Liver (tissue), 3 donors: ENCODE measurements around the gene NMB.

ENCODE experiments used
- EGR1 ChIP-seq, 2 donors: IDR thresholded peaks; 2 replicates each; pipeline ENCODE4 v1.6.1; 2016 to 2018; ENCODE audit warnings: antibody characterized with exemption in 2 of 2, low read depth in 2 of 2
- GABPA ChIP-seq, 2 donors: IDR thresholded peaks in 1 of 2; conservative IDR thresholded peaks in 1 of 2; 2 replicates each; pipeline ENCODE4 v1.6.1; 2016; ENCODE audit warnings: antibody characterized with exemption in 2 of 2, mild to moderate bottlenecking in 1 of 2, moderate library complexity in 1 of 2
- JUND ChIP-seq, 2 donors: IDR thresholded peaks; 2 replicates each; pipeline ENCODE4 v1.6.1; 2016; ENCODE audit warnings: antibody characterized with exemption in 2 of 2
- RAD21 ChIP-seq, 2 donors: IDR thresholded peaks; 2 replicates each; pipeline ENCODE4 v1.6.1; 2016; ENCODE audit warnings: antibody characterized with exemption in 2 of 2, mild to moderate bottlenecking in 2 of 2
- RXRA ChIP-seq, 2 donors: IDR thresholded peaks; 2 replicates each; pipeline ENCODE4 v1.6.1; 2017 to 2018; ENCODE audit warnings: antibody characterized with exemption in 2 of 2, mild to moderate bottlenecking in 1 of 2
- SP1 ChIP-seq: IDR thresholded peaks from 2 replicates; pipeline ENCODE4 v1.6.1; 2018; ENCODE audit warnings: antibody characterized with exemption, mild to moderate bottlenecking
- TAF1 ChIP-seq: conservative IDR thresholded peaks from 2 replicates; pipeline ENCODE4 v1.6.1; 2016; ENCODE audit warnings: antibody characterized with exemption, mild to moderate bottlenecking
- YY1 ChIP-seq: IDR thresholded peaks from 2 replicates; pipeline ENCODE4 v1.6.1; 2016; ENCODE audit warnings: antibody characterized with exemption, mild to moderate bottlenecking
- TF ChIP-seq, protein P1 (sequence below): fragments of 150-350 bp; IDR thresholded peaks from 2 replicates; pipeline ENCODE4 v1.5.1; 2017; ENCODE audit warnings: improper control_type of control experiment, low read depth, low read length; ENCODE audit not compliant: missing input control
- TF ChIP-seq, protein P2 (sequence below): IDR thresholded peaks from 2 replicates; pipeline ENCODE4 v1.6.1; 2016; ENCODE audit warnings: antibody characterized with exemption
- TF ChIP-seq, protein P3 (sequence below): IDR thresholded peaks from 2 replicates; pipeline ENCODE4 v1.6.1; 2016; ENCODE audit warnings: antibody characterized with exemption
- donor health status: healthy.
- donor health status: healthy.

DNA sequence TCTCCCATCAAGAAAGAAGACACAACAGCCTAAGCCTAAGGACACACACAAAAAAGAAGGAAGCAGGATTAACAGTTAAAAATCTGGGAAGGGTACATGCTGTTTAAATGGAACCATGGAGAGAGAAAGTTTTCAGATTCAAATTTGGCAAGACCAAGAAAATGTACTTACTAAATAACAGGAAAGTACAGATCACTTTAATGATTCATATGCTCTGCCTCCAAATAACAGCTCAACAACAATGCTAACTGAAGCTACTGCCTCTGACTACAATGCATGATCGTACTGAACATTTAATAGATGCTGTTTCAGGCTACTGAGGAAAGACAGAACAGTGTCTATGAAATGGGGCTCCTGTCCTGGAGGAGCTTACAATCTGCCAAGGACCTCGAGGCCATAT, 8.4 kb upstream of the NMB start:
- TF ChIP-seq EGR1 (IDR thresholded peaks at IDR 0.05; ENCODE audit: low read depth in 2 of 2) (no peak), RAD21 (IDR thresholded peaks at IDR 0.05) (no peak), YY1 (no peak), RXRA (IDR thresholded peaks at IDR 0.05) (no peak), GABPA (IDR thresholded peaks at IDR 0.05 in 1 of 2, conservative IDR thresholded peaks at IDR 0.05 in 1 of 2) (no peak), TAF1 (no peak), SP1 (no peak), JUND (IDR thresholded peaks at IDR 0.05) (no peak)
- TF ChIP-seq, protein P1, sequence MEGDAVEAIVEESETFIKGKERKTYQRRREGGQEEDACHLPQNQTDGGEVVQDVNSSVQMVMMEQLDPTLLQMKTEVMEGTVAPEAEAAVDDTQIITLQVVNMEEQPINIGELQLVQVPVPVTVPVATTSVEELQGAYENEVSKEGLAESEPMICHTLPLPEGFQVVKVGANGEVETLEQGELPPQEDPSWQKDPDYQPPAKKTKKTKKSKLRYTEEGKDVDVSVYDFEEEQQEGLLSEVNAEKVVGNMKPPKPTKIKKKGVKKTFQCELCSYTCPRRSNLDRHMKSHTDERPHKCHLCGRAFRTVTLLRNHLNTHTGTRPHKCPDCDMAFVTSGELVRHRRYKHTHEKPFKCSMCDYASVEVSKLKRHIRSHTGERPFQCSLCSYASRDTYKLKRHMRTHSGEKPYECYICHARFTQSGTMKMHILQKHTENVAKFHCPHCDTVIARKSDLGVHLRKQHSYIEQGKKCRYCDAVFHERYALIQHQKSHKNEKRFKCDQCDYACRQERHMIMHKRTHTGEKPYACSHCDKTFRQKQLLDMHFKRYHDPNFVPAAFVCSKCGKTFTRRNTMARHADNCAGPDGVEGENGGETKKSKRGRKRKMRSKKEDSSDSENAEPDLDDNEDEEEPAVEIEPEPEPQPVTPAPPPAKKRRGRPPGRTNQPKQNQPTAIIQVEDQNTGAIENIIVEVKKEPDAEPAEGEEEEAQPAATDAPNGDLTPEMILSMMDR: no peak
- TF ChIP-seq, protein P2, sequence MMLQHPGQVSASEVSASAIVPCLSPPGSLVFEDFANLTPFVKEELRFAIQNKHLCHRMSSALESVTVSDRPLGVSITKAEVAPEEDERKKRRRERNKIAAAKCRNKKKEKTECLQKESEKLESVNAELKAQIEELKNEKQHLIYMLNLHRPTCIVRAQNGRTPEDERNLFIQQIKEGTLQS: no peak
- TF ChIP-seq, protein P3, sequence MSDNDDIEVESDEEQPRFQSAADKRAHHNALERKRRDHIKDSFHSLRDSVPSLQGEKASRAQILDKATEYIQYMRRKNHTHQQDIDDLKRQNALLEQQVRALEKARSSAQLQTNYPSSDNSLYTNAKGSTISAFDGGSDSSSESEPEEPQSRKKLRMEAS: no peak
